ENCODE data around the gene TCERG1.

DNA sequence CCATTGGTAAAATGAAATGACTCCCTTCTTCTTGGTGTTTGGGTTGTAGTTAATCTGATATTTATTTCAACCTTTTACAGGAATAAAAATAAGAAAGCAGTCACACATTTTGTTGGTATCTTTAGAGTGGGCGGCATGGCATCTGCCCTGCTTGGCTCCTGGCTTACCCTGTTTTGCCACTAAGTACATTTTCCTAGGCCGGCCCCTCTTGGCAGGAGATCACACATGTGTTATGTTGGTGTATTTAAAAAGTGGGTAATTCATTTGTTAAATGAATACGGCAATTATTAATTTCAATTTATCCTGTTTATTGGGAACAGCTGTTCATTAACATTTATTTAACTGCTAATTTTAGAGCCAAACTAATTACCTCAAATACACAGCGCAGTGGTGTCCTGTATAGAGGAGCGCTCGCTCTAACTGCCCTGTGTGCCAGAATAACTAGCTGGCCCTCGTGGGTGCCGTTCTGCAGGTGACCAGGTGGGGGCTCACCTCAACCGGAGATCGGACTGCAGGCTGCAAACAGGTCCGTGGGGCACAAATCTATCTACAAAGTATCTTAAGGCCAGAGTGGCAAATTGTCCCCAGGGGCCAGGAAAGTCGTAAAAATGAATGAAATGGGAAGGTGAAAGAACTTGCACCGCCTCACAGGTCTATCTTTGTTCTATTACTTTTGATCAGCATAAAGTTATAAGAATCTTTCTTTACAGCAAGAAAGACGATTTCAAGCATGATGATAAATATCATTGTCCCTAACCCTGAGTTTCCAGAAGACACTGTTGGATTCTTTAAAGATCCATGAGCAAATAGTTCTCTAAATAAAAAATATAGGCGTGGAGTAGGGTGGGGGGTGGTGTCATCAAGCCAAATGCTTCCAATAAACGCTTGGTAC is 95.1 kb downstream of the TCERG1 start:
- TF ChIP-seq, protein P1, sequence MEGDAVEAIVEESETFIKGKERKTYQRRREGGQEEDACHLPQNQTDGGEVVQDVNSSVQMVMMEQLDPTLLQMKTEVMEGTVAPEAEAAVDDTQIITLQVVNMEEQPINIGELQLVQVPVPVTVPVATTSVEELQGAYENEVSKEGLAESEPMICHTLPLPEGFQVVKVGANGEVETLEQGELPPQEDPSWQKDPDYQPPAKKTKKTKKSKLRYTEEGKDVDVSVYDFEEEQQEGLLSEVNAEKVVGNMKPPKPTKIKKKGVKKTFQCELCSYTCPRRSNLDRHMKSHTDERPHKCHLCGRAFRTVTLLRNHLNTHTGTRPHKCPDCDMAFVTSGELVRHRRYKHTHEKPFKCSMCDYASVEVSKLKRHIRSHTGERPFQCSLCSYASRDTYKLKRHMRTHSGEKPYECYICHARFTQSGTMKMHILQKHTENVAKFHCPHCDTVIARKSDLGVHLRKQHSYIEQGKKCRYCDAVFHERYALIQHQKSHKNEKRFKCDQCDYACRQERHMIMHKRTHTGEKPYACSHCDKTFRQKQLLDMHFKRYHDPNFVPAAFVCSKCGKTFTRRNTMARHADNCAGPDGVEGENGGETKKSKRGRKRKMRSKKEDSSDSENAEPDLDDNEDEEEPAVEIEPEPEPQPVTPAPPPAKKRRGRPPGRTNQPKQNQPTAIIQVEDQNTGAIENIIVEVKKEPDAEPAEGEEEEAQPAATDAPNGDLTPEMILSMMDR (IDR thresholded peaks at IDR 0.05), result peak; percentile 76 to 83 (median 79)
- TF ChIP-seq POLR2A (IDR thresholded peaks at IDR 0.05), result no peak

All from transverse colon (tissue), 3 donors.